IMR-90 (cell line): ENCODE measurements around the gene VAV1. TPM values are rescaled to one million over a fixed set of nuclear protein-coding genes. Genes with fewer than 3 reads are reported as not detected.

ENCODE experiments used
- ATAC-seq: fragments of 200-7000 bp; cut with Tn5 transposase; 2 replicates; pipeline ENCODE4 v1.9.1; 2020; ENCODE audit warnings: low read depth, mild to moderate bottlenecking, moderate library complexity
- BruUV-seq: library from RNA; stranded (reverse); fragments of 400-500 nt; replicated peaks from 2 replicates; lab custom pipeline; 2021; lab: Mats Ljungman, UMichigan
- CTCF ChIA-PET: fragments of 300-600 bp; formaldehyde crosslinking; extraction: SDS; loops from one replicate; lab custom pipeline; 2021; ENCODE audit warnings: antibody characterized with exemption; lab: Yijun Ruan, JAX
- POLR2A ChIA-PET: fragments of 300-600 bp; sonication (Branson Sonifier 250); formaldehyde crosslinking; loops from one replicate; lab custom pipeline; 2022; ENCODE audit warnings: antibody characterized with exemption; ENCODE audit not compliant: unreplicated experiment; lab: Charles Lee
- DNase-seq: peaks from one replicate; pipeline ENCODE4 v3.0.0; 2013
- H2AFZ ChIP-seq: replicated peaks from 2 replicates; pipeline ENCODE3; 2013; ENCODE audit warnings: low read length, mild to moderate bottlenecking; ENCODE audit not compliant: poor library complexity
- H2AK5ac ChIP-seq: 2 replicates; pipeline ENCODE4 v1.6.1; 2013; ENCODE audit warnings: low read depth, low read length, inconsistent platforms
- H2AK9ac ChIP-seq: replicated peaks from 2 replicates; pipeline ENCODE3; 2013; ENCODE audit warnings: mild to moderate bottlenecking, low read depth, low read length, moderate library complexity; ENCODE audit not compliant: poor library complexity
- H2BK120ac ChIP-seq: 2 replicates; pipeline ENCODE4 v1.6.1; 2013; ENCODE audit warnings: low read depth, low read length, inconsistent platforms
- H2BK15ac ChIP-seq: 3 replicates; pipeline ENCODE4 v1.6.1; 2013; ENCODE audit warnings: low read depth, low read length, inconsistent platforms
- H2BK20ac ChIP-seq: 2 replicates; pipeline ENCODE4 v1.6.1; 2013; ENCODE audit warnings: low read depth, mild to moderate bottlenecking, inconsistent platforms, low read length, moderate library complexity
- H2BK5ac ChIP-seq: 2 replicates; pipeline ENCODE4 v1.6.1; 2013; ENCODE audit warnings: mild to moderate bottlenecking, low read depth, low read length, inconsistent platforms; ENCODE audit not compliant: poor library complexity, severe bottlenecking
- H3K14ac ChIP-seq: replicated peaks from 2 replicates; pipeline ENCODE4 v1.6.1; 2013; ENCODE audit warnings: low read depth, low read length, inconsistent platforms
- H3K18ac ChIP-seq: 2 replicates; pipeline ENCODE4 v1.6.1; 2013; ENCODE audit warnings: low read depth, low read length, control low read depth
- H3K23ac ChIP-seq: 2 replicates; pipeline ENCODE4 v1.6.1; 2013; ENCODE audit warnings: low read depth, low read length, inconsistent platforms
- H3K27ac ChIP-seq: 2 replicates; pipeline ENCODE4 v1.5.1; 2013; ENCODE audit warnings: mild to moderate bottlenecking, control low read depth, low read length; ENCODE audit not compliant: insufficient read depth
- H3K27me3 ChIP-seq: 2 replicates; pipeline ENCODE4 v1.6.1; 2013; ENCODE audit warnings: low read length; ENCODE audit not compliant: control insufficient read depth, insufficient read depth
- H3K36me3 ChIP-seq: 2 replicates; pipeline ENCODE4 v1.6.1; 2013; ENCODE audit warnings: low read length, mixed read lengths; ENCODE audit not compliant: control insufficient read depth, insufficient read depth
- H3K4ac ChIP-seq: 2 replicates; pipeline ENCODE4 v1.6.1; 2013; ENCODE audit warnings: low read depth, low read length, inconsistent platforms
- H3K4me1 ChIP-seq: 2 replicates; pipeline ENCODE4 v1.6.1; 2013; ENCODE audit warnings: low read length, mixed read lengths; ENCODE audit not compliant: control insufficient read depth, insufficient read depth
- H3K4me2 ChIP-seq: 2 replicates; pipeline ENCODE4 v1.6.1; 2013; ENCODE audit warnings: low read depth, mild to moderate bottlenecking, control low read depth, low read length, moderate library complexity
- H3K4me3 ChIP-seq: 2 replicates; pipeline ENCODE4 v1.5.1; 2013; ENCODE audit warnings: low read depth, mild to moderate bottlenecking, control low read depth, low read length, moderate library complexity; ENCODE audit not compliant: insufficient read depth
- H3K56ac ChIP-seq: 2 replicates; pipeline ENCODE4 v1.6.1; 2013; ENCODE audit warnings: low read length, inconsistent platforms; ENCODE audit not compliant: insufficient read depth; ENCODE audit errors: extremely low read depth
- H3K79me1 ChIP-seq, 2 experiments: 2 replicates each; pipeline ENCODE4 v1.6.1; 2013; ENCODE audit warnings: low read length in 2 of 2, inconsistent platforms in 1 of 2, low read depth in 1 of 2
- H3K9ac ChIP-seq: 2 replicates; pipeline ENCODE4 v1.6.1; 2013; ENCODE audit warnings: low read depth, low read length, control low read depth
- H3K9me1 ChIP-seq: 2 replicates; pipeline ENCODE4 v1.6.1; 2013; ENCODE audit warnings: low read length, inconsistent platforms; ENCODE audit not compliant: insufficient read depth
- H3K9me3 ChIP-seq: 2 replicates; pipeline ENCODE4 v1.6.1; 2013; ENCODE audit warnings: low read length; ENCODE audit not compliant: control insufficient read depth, insufficient read depth
- H4K20me1 ChIP-seq: 2 replicates; pipeline ENCODE4 v1.6.1; 2013; ENCODE audit warnings: low read length, inconsistent platforms; ENCODE audit not compliant: insufficient read depth
- H4K5ac ChIP-seq: 2 replicates; pipeline ENCODE4 v1.6.1; 2013; ENCODE audit warnings: mild to moderate bottlenecking, low read depth, low read length, control low read depth
- H4K8ac ChIP-seq, 2 experiments: 2 replicates each; pipeline ENCODE4 v1.6.1; 2013; ENCODE audit warnings: low read depth in 2 of 2, low read length in 2 of 2, control low read depth in 1 of 2, inconsistent platforms in 1 of 2
- H4K91ac ChIP-seq: 2 replicates; pipeline ENCODE4 v1.6.1; 2013; ENCODE audit warnings: low read depth, low read length, inconsistent platforms; ENCODE audit not compliant: insufficient read depth
- CEBPB ChIP-seq: IDR thresholded peaks from 2 replicates; pipeline ENCODE4 v1.6.1; 2012; ENCODE audit warnings: low read depth, low read length, improper control_type of control experiment
- CHD1 ChIP-seq: IDR thresholded peaks from 2 replicates; pipeline ENCODE4 v1.6.1; 2012; ENCODE audit warnings: low read depth, low read length, improper control_type of control experiment
- CTCF ChIP-seq: conservative IDR thresholded peaks from 2 replicates; pipeline ENCODE4 v1.5.1; 2012; ENCODE audit warnings: mild to moderate bottlenecking, low read depth, low read length, improper control_type of control experiment
- MAZ ChIP-seq: IDR thresholded peaks from 2 replicates; pipeline ENCODE4 v1.6.1; 2012; ENCODE audit warnings: low read depth, mild to moderate bottlenecking, low read length, improper control_type of control experiment, moderate library complexity, borderline replicate concordance
- MXI1 ChIP-seq: IDR thresholded peaks from 2 replicates; pipeline ENCODE4 v1.6.1; 2012; ENCODE audit warnings: low read depth, mild to moderate bottlenecking, low read length, moderate library complexity, borderline replicate concordance
- RAD21 ChIP-seq: IDR thresholded peaks from 2 replicates; pipeline ENCODE4 v1.6.1; 2012; ENCODE audit warnings: low read length, improper control_type of control experiment
- RCOR1 ChIP-seq: IDR thresholded peaks from 2 replicates; pipeline ENCODE4 v1.6.1; 2012; ENCODE audit warnings: mild to moderate bottlenecking, low read length, improper control_type of control experiment; ENCODE audit not compliant: insufficient replicate concordance
- RFX5 ChIP-seq: IDR thresholded peaks from 2 replicates; pipeline ENCODE4 v1.8.0; 2012; ENCODE audit warnings: low read depth, mild to moderate bottlenecking, low read length, moderate library complexity
- SMC3 ChIP-seq: fragments of 150-350 bp; IDR thresholded peaks from 2 replicates; pipeline ENCODE4 v1.6.1; 2016; ENCODE audit warnings: low read depth, mild to moderate bottlenecking, antibody characterized with exemption, low read length, moderate library complexity
- WGBS, 2 experiments: methylation state at CpG; one replicate each; pipeline versions ENCODE4 v1.1.5 to v1.1.7; 2013; ENCODE audit warnings: missing lambda C conversion rate in 2 of 2; ENCODE audit not compliant: insufficient read length in 1 of 2; ENCODE audit errors: extremely low coverage in 2 of 2; 5-methylcytosine and 5-hydroxymethylcytosine counted together
- dilution Hi-C: fragments of 300-500 bp; cut with HindIII; formaldehyde crosslinking; loops from one replicate; pipeline ENCODE4 v1.14.3; 2018; ENCODE audit warnings: low sequenced_read_pairs; ENCODE audit not compliant: unreplicated experiment
- in situ Hi-C: fragments of 300-500 bp; cut with MboI; formaldehyde crosslinking; loops from 3 replicates; pipeline ENCODE4 v1.14.3; 2019; ENCODE audit warnings: low sequenced_read_pairs, inconsistent platforms, mixed read lengths
- intact Hi-C: fragments of 100-400 bp; cut with micrococcal nuclease; formaldehyde crosslinking; loops from 2 replicates; pipeline ENCODE4 v1.10.0; 2022
- polyA plus RNA-seq, 3 experiments: library from polyadenylated mRNA; depleted of rRNA; stranded (reverse); fragments of >200 nt; gene quantifications; 2 replicates each; pipeline ENCODE4 v1.2.3, GENCODE V29; 2012; ENCODE audit warnings: low replicate concordance in 1 of 3
- total RNA-seq: library from RNA; depleted of rRNA; stranded (reverse); fragments of >200 nt; gene quantifications from 2 replicates; pipeline ENCODE4 v1.2.3, GENCODE V29; 2012

VAV1 gene
- total and polyA plus RNA-seq, 2 of the 4 experiments (the other 2 are of a cell fraction), result not detected

GRCh38 chr19:6851359-6851758 is 78.9 kb downstream of the VAV1 start:
- H3K23ac ChIP-seq, result no peak overlapping the region
- TF ChIP-seq CEBPB (no peak), RAD21 (no peak), RFX5 (no peak), CTCF (no peak), SMC3 (no peak), RCOR1 (no peak), CHD1 (no peak), MXI1 (no peak), MAZ (no peak)
- H4K20me1 ChIP-seq, result no peaks in the 10 kb centered on the region
- no peaks in the 10 kb centered on the region for H3K36me3 ChIP-seq
- H3K9me3 ChIP-seq, result no peaks in the 10 kb centered on the region; the same call in 1 of the 2 replicates
- H4K5ac ChIP-seq, result no peak overlapping the region
- H3K4me3 ChIP-seq, result no peak overlapping the region
- dilution Hi-C loops, result no loop called here
- H3K4me1 ChIP-seq, result no peaks in the 10 kb centered on the region
- H4K8ac ChIP-seq, result no peak overlapping the region
- ChIA-PET POLR2A (no interaction called here), CTCF (interaction anchor here (1.2 kb wide), 1 partner anchor 11 kb away, joined by 3 read pairs; no protein-coding TSS in a partner anchor)
- ATAC-seq, result no peak
- H2AK9ac ChIP-seq, result no peak overlapping the region
- H2AFZ ChIP-seq, result no peak overlapping the region
- no peak overlapping the region for H2BK20ac ChIP-seq
- no peak for DNase-seq
- H2BK5ac ChIP-seq, result no peak overlapping the region
- intact Hi-C loops, result no loop called here
- H3K14ac ChIP-seq, result no peak overlapping the region
- H3K27me3 ChIP-seq, result no peaks in the 10 kb centered on the region
- no peak overlapping the region for H3K56ac ChIP-seq
- H3K27ac ChIP-seq, result no peak overlapping the region
- no peak overlapping the region for H2AK5ac ChIP-seq
- BruUV-seq, result no TSS peak
- H4K91ac ChIP-seq, result no peak overlapping the region
- WGBS, 2 experiments, result no CpG with 5 or more reads among the region's 1 CpG
- H3K9ac ChIP-seq, result no peak overlapping the region
- no peak overlapping the region for H3K4ac ChIP-seq
- H3K18ac ChIP-seq, result no peak overlapping the region
- no peaks in the 10 kb centered on the region for H3K79me1 ChIP-seq
- H2BK15ac ChIP-seq, result no peak overlapping the region
- no peak overlapping the region for H2BK120ac ChIP-seq
- no peak overlapping the region for H3K4me2 ChIP-seq
- in situ Hi-C loops, result loop anchor here (25.0 kb wide), 1 partner anchor 714 kb away; the partner anchor contains the start of gene ACSBG2
- H3K9me1 ChIP-seq, result no peaks in the 10 kb centered on the region
